Cardiac fibroblast (primary cell): ENCODE results near the gene ZFP36L1.

Experiments used
- DNase-seq, 2 donors: peaks; one replicate each; pipeline versions ENCODE4 v3.0.0 to v3.0.0-alpha.2; 2010; ENCODE audit warnings: low read depth in 2 of 2
- H3K4me3 ChIP-seq, 2 donors: replicated peaks in 1 of 2; 1 replicate in 1 of 2; 2 replicates in 1 of 2; pipeline ENCODE4 v1.5.1; 2011; ENCODE audit warnings: low read depth in 2 of 2, low read length in 2 of 2, mild to moderate bottlenecking in 2 of 2, moderate library complexity in 1 of 2
- CTCF ChIP-seq: IDR thresholded peaks from one replicate; pipeline ENCODE4 v1.5.1; 2011; ENCODE audit warnings: low read depth, mild to moderate bottlenecking, low read length, inconsistent platforms

Gene ZFP36L1

GRCh38 chr14:68756000-68756481, 36.8 kb downstream of the ZFP36L1 start:
- no peak for TF ChIP-seq CTCF
- DNase-seq, result no peak
- no peak overlapping the region for H3K4me3 ChIP-seq

GRCh38 chr14:68755016-68755353, 37.9 kb downstream of the ZFP36L1 start:
- no peak for DNase-seq
- H3K4me3 ChIP-seq, result no peak overlapping the region
- TF ChIP-seq CTCF, result no peak

- peak; percentile 55 to 59 for DNase-seq
- no peak overlapping the region for H3K4me3 ChIP-seq
- TF ChIP-seq CTCF, result no peak
Observed at GRCh38 chr14:68753690-68754089, 39.2 kb downstream of the ZFP36L1 start.

GRCh38 chr14:68752271-68753006, 40.4 kb downstream of the ZFP36L1 start:
- no peak for DNase-seq
- no peak overlapping the region for H3K4me3 ChIP-seq
- TF ChIP-seq CTCF, result no peak

- TF ChIP-seq CTCF, result no peak
- H3K4me3 ChIP-seq, result no peak overlapping the region
- peak in 1 of 2 donors; percentile 48 for DNase-seq
Observed at GRCh38 chr14:68749487-68750475, 43.1 kb downstream of the ZFP36L1 start.

- DNase-seq, result no peak
- TF ChIP-seq CTCF, result no peak
- H3K4me3 ChIP-seq, result no peak overlapping the region
Observed at GRCh38 chr14:68748691-68749090, 44.2 kb downstream of the ZFP36L1 start.
